NK-92 treated with Interleukin-12 subunit alpha and Interleukin-12 subunit beta, amount 100 ng/mL, for 24 hours (cell line): Measurements from ENCODE around the gene MELTF.

Experiments
- DNase-seq: peaks from one replicate; lab custom pipeline; 2025; lab: John Stamatoyannopoulos, UW

The MELTF gene

GRCh38 chr3:196968233-196969133 is 61.1 kb downstream of the MELTF start, which contains the start of gene PIGZ:
Gene PIGZ, minus strand, starts transcription at chr3:196968833. Its CDS starts 16,802 bp downstream, at chr3:196952031.
- no peak for DNase-seq

- no peak for DNase-seq
Observed at GRCh38 chr3:196967412-196968232, 62.0 kb downstream of the MELTF start.

DNA sequence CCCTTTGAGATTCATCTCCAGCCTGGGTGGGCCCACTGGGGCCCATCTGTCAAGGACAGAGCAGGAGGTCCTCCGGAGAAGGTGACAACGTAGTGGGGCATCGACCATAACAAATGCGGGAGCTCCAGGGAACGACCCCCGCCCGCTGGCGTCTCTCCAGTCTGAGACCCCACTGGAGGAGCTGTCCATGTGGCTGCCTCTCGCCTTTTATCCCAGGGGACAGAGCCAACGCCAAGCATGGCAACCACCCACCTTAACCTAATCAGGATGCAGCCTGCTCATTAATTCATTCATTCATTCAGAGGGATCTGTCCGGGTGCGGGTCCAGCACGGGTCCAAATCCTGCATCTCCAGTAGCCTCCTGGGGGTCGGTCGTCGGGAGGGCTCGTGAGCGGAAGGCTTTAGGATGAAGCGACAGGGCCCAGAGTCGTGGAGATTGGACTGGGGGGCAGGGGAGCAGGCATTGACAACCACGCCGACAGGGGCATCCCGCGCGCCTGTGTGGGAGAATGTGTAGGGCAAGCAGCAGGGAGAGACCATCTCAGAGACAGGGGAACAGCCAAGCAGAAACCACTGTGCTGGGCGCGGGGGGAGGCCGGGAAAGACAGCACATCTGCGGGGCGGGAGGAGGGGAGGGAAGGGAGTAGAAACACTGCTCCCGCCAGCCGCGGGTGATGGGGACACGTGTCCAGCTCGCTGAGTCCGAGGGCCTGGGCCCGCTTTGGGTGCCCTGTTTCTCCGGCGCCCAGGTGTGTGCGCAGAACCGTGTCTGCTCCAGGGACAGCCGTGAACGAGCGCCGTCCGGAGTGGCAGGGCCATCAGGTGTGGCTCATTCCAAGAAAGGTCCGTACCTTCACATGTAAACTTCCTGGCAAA is 62.9 kb downstream of the MELTF start:
- no peak for DNase-seq

- no peak for DNase-seq
Observed at GRCh38 chr3:196965804-196966173, 63.8 kb downstream of the MELTF start.

DNA sequence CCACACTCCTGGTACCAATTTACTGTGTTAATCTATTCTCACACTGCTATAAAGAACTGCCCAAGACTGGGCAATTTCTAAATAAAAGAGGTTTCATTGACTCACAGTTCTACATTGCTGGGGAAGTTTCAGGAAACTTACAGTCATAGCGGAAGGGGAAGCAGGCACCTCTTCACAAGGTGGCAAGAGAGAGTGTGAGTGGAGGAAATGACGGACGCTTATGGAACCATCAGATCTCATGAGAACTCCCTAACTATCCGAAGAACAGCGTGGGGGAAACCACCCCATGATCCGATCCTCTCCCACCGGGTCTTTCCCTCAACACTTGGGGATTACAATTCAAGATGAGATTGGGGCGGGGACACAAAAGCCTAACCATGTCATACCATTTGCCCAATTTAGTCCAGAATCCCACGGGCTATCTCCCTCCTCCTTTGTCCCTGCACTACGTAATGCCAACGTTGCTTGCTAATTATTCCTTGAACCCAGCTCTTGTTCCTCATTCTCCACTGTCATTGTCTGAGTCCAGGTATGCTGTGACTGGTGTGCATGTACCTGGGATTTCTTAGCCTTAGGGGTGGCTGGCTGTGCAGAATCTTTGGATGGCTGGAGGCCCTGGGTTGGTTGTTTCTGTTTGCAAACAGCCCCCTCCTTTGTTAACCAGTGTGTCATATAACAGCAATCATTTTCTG is 64.4 kb downstream of the MELTF start:
- DNase-seq: no peak

- DNase-seq: no peak
Observed at GRCh38 chr3:196963631-196963953, 66.0 kb downstream of the MELTF start.

DNA sequence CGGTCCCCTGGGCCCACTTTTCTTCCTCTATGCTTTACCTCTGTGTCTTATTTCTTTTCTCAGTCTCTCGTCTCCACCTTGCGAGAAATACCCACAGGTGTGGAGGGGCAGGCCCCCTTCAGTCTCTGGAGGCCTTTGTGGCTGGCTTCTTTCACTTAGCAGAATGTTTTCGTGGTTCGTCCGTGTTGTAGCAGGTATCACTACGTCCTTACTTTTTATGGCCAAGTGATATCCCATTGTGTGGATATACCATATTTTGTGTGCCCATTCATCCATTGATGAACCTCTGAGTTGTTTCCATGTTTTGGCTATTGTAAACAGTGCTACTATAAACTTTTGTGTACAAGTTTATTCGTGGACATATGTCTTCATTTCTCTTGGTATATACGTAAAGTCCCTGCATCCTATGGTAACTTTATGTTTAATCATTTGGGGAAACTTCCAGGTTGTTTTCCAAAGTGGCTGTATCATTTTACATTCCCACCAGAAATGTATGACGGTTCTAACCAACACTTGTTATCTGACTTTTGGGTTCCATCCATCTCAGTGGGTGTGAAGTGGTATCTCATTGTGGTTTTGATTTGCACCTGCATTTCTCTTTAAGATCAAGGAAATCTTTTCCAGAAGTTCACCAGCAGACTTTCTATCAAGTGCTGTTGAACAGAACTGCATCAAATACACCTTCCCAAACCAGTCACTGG is 66.5 kb downstream of the MELTF start:
- no peak for DNase-seq

- no peak for DNase-seq
Observed at GRCh38 chr3:196962108-196962929, 67.3 kb downstream of the MELTF start.

GRCh38 chr3:196954832-196955231 is 74.8 kb downstream of the MELTF start:
- DNase-seq: no peak
